Panc1 (cell line): ENCODE data around the gene MAN1A1. TPM values are rescaled to one million over a fixed set of nuclear protein-coding genes. Genes with fewer than 3 reads are reported as not detected.

Source experiments
- ATAC-seq: fragments of 200-7000 bp; cut with Tn5 transposase; 2 replicates; pipeline ENCODE4 v1.9.1; 2020; ENCODE audit warnings: mild to moderate bottlenecking, moderate library complexity
- BruUV-seq: library from RNA; stranded (reverse); fragments of 400-500 nt; replicated peaks from 2 replicates; lab custom pipeline; 2021; lab: Mats Ljungman, UMichigan
- CTCF ChIA-PET: fragments of 300-600 bp; sonication (Branson Sonifier 250); formaldehyde crosslinking; loops from one replicate; lab custom pipeline; 2022; ENCODE audit warnings: antibody characterized with exemption; lab: Charles Lee
- POLR2A ChIA-PET: fragments of 300-600 bp; sonication (Branson Sonifier 250); formaldehyde crosslinking; loops from one replicate; lab custom pipeline; 2022; ENCODE audit warnings: antibody characterized with exemption; lab: Charles Lee
- DNase-seq: peaks from one replicate; pipeline ENCODE4 v3.0.0-alpha.2; 2010; ENCODE audit warnings: low read depth, low spot score
- H3K27ac ChIP-seq: 2 replicates; pipeline ENCODE4 v1.5.1; 2011; ENCODE audit warnings: mild to moderate bottlenecking, low read length, inconsistent platforms
- H3K27me3 ChIP-seq: fragments of 200-500 bp; sonication (Bioruptor generic); 2 replicates; pipeline ENCODE4 v1.6.0; 2014; ENCODE audit warnings: low read length, inconsistent platforms; ENCODE audit not compliant: control insufficient read depth, insufficient read depth
- H3K36me3 ChIP-seq: fragments of 200-500 bp; sonication (Bioruptor generic); 2 replicates; pipeline ENCODE4 v1.5.1; 2014; ENCODE audit warnings: inconsistent platforms, mild to moderate bottlenecking, low read length, moderate library complexity; ENCODE audit not compliant: control insufficient read depth, insufficient read depth
- H3K4me1 ChIP-seq: 2 replicates; pipeline ENCODE4 v1.5.1; 2011; ENCODE audit warnings: inconsistent platforms, mild to moderate bottlenecking, low read length, moderate library complexity; ENCODE audit not compliant: control insufficient read depth, insufficient read depth
- H3K4me3 ChIP-seq, 2 experiments: 2 replicates each; pipeline ENCODE4 v1.5.1; 2011 to 2012; ENCODE audit warnings: low read depth in 2 of 2, low read length in 2 of 2, mild to moderate bottlenecking in 2 of 2, inconsistent platforms in 1 of 2, moderate library complexity in 1 of 2
- H3K9me3 ChIP-seq: fragments of 200-500 bp; sonication (Bioruptor generic); 2 replicates; pipeline ENCODE4 v1.5.1; 2014; ENCODE audit warnings: low read depth, mild to moderate bottlenecking, inconsistent platforms, low read length, moderate library complexity; ENCODE audit not compliant: control insufficient read depth, insufficient read depth
- CTCF ChIP-seq: fragments of 450-650 bp; IDR thresholded peaks from 2 replicates; pipeline ENCODE4 v1.5.1; 2017; ENCODE audit warnings: mild to moderate bottlenecking
- POLR2AphosphoS5 ChIP-seq: IDR thresholded peaks from 2 replicates; pipeline ENCODE4 v1.6.1; 2012; ENCODE audit warnings: mild to moderate bottlenecking, low read depth, low read length, moderate library complexity
- REST ChIP-seq, 2 experiments: IDR thresholded peaks; 2 replicates each; pipeline ENCODE4 v1.6.1; 2011 to 2012; ENCODE audit warnings: low read depth in 2 of 2, control low read depth in 1 of 2, low read length in 1 of 2, mild to moderate bottlenecking in 1 of 2, moderate library complexity in 1 of 2; ENCODE audit not compliant: insufficient read depth in 1 of 2
- SIN3A ChIP-seq: IDR thresholded peaks from 2 replicates; pipeline ENCODE4 v1.6.1; 2012; ENCODE audit warnings: low read depth, mild to moderate bottlenecking, low read length, moderate library complexity, borderline replicate concordance; ENCODE audit not compliant: insufficient read depth
- TCF7L2 ChIP-seq: IDR thresholded peaks from 2 replicates; pipeline ENCODE4 v1.6.1; 2011; ENCODE audit warnings: mild to moderate bottlenecking, low read depth, low read length, inconsistent platforms
- in situ Hi-C: cut with HindIII; loops from 2 replicates; pipeline ENCODE4 v1.10.0; 2016; ENCODE audit warnings: low sequenced_read_pairs, low pct_unique_long_range_greater_than_20kb
- intact Hi-C: fragments of 100-400 bp; cut with micrococcal nuclease; formaldehyde crosslinking; loops from one replicate; pipeline ENCODE4 v1.10.0; 2022; ENCODE audit not compliant: unreplicated experiment
- total RNA-seq: library from RNA; stranded (reverse); gene quantifications from one replicate; pipeline ENCODE4 v1.2.1, GENCODE V29; 2021; ENCODE audit not compliant: unreplicated experiment

The MAN1A1 gene
- total RNA-seq, 1 experiment from 2014 or later = 3.2 TPM

- no peaks in the 10 kb centered on the region for H3K36me3 ChIP-seq
- H3K27ac ChIP-seq = no peak overlapping the region
- in situ Hi-C loops (no loop called here), intact Hi-C loops (no loop called here)
- no peaks in the 10 kb centered on the region for H3K9me3 ChIP-seq
- no peak overlapping the region for H3K4me3 ChIP-seq
- ChIA-PET CTCF (no interaction called here), POLR2A (interaction anchor here (0.6 kb wide), 1 partner anchor 116 kb away, joined by 3 read pairs; no protein-coding TSS in a partner anchor)
- H3K27me3 ChIP-seq = no peaks in the 10 kb centered on the region
- ATAC-seq (no peak), DNase-seq (no peak)
- TF ChIP-seq CTCF (no peak), REST (IDR thresholded peaks at IDR 0.05; ENCODE audit: insufficient read depth in 1 of 2, low read depth in 2 of 2, low read length in 1 of 2) (no peak), SIN3A (no peak), TCF7L2 (no peak), POLR2AphosphoS5 (no peak)
- no peaks in the 10 kb centered on the region for H3K4me1 ChIP-seq
- no TSS peak for BruUV-seq
Observed at GRCh38 chr6:119361209-119361608, 11.6 kb upstream of the MAN1A1 start.

GRCh38 chr6:119360262-119360915 is 10.8 kb upstream of the MAN1A1 start:
- TF ChIP-seq POLR2AphosphoS5 = no peak
- TF ChIP-seq TCF7L2 = no peak
- TF ChIP-seq REST (IDR thresholded peaks at IDR 0.05; ENCODE audit: insufficient read depth in 1 of 2, low read depth in 2 of 2, low read length in 1 of 2) = no peak
- Histone ChIP-seq H3K4me1 (no peaks in the 10 kb centered on the region), H3K4me3 (no peak overlapping the region), H3K27me3 (no peaks in the 10 kb centered on the region), H3K36me3 (no peaks in the 10 kb centered on the region), H3K27ac (no peak overlapping the region), H3K9me3 (no peaks in the 10 kb centered on the region)
- DNase-seq (no peak), ATAC-seq (no peak)
- intact Hi-C loops (no loop called here), in situ Hi-C loops (no loop called here)
- BruUV-seq = no TSS peak
- ChIA-PET POLR2A (no interaction called here), CTCF (no interaction called here)
